HEK293 (cell line): ENCODE data around the gene PLPP7.

Experiments
- CTCF ChIA-PET: fragments of 350-600 bp; formaldehyde crosslinking; extraction: SDS; loops from one replicate; lab custom pipeline; 2021; ENCODE audit warnings: antibody characterized with exemption; lab: Yijun Ruan, JAX
- POLR2A ChIA-PET: fragments of 300-600 bp; formaldehyde crosslinking; extraction: SDS; loops from one replicate; lab custom pipeline; 2020; ENCODE audit warnings: antibody characterized with exemption, inconsistent platforms; lab: Yijun Ruan, JAX
- H3K27ac ChIP-seq: fragments of 200-500 bp; sonication (Bioruptor generic); 2 replicates; pipeline ENCODE4 v1.5.1; 2014; ENCODE audit warnings: low read depth, low read length, control low read depth, inconsistent platforms; ENCODE audit errors: extremely low read depth
- H3K36me3 ChIP-seq, 2 experiments: fragments of 200-500 bp in 1 of 2; sonication (Bioruptor generic) in 1 of 2; 1 replicate in 1 of 2; 2 replicates in 1 of 2; pipeline ENCODE4 v1.5.1; 2014 to 2017; ENCODE audit warnings: inconsistent platforms in 2 of 2, low read length in 2 of 2; ENCODE audit not compliant: control insufficient read depth in 2 of 2, insufficient read depth in 1 of 2
- H3K4me1 ChIP-seq: fragments of 200-500 bp; sonication (Bioruptor generic); 2 replicates; pipeline ENCODE4 v1.5.1; 2014; ENCODE audit warnings: mild to moderate bottlenecking, low read length, inconsistent platforms; ENCODE audit not compliant: control insufficient read depth, insufficient read depth
- H3K4me3 ChIP-seq: 2 replicates; pipeline ENCODE4 v1.5.1; 2011; ENCODE audit warnings: low read depth, mild to moderate bottlenecking, control low read depth, low read length, moderate library complexity
- H3K9me3 ChIP-seq: fragments of 200-500 bp; sonication (Bioruptor generic); 2 replicates; pipeline ENCODE4 v1.5.1; 2014; ENCODE audit warnings: low read depth, low read length, inconsistent platforms; ENCODE audit not compliant: control insufficient read depth, insufficient read depth
- BCL11A ChIP-seq: fragments of 450-650 bp; formaldehyde crosslinking; IDR thresholded peaks from 2 replicates; pipeline ENCODE4 v1.5.1; 2016; ENCODE audit warnings: low read depth, missing biosample characterization, missing genetic modification characterization
- KLF8 ChIP-seq: fragments of 450-650 bp; formaldehyde crosslinking; IDR thresholded peaks from 2 replicates; pipeline ENCODE4 v1.5.1; 2016; ENCODE audit warnings: missing biosample characterization, missing genetic modification characterization
- MZF1 ChIP-seq: fragments of 450-650 bp; formaldehyde crosslinking; IDR thresholded peaks from 2 replicates; pipeline ENCODE4 v1.5.1; 2017; ENCODE audit warnings: missing biosample characterization, missing genetic modification characterization, borderline replicate concordance
- PATZ1 ChIP-seq: fragments of 450-650 bp; formaldehyde crosslinking; IDR thresholded peaks from 2 replicates; pipeline ENCODE4 v1.5.1; 2016; ENCODE audit warnings: missing biosample characterization, missing genetic modification characterization
- PRDM1 ChIP-seq: fragments of 450-650 bp; formaldehyde crosslinking; IDR thresholded peaks from 2 replicates; pipeline ENCODE4; 2016; ENCODE audit warnings: missing biosample characterization, missing genetic modification characterization
- PRDM6 ChIP-seq: fragments of 450-650 bp; formaldehyde crosslinking; IDR thresholded peaks from 2 replicates; pipeline ENCODE4 v1.5.1; 2017; ENCODE audit warnings: missing biosample characterization, missing genetic modification characterization
- SALL2 ChIP-seq: fragments of 450-650 bp; formaldehyde crosslinking; IDR thresholded peaks from 2 replicates; pipeline ENCODE4 v1.5.0; 2017; ENCODE audit warnings: missing biosample characterization, mild to moderate bottlenecking, missing genetic modification characterization, borderline replicate concordance
- SCRT1 ChIP-seq: fragments of 450-650 bp; formaldehyde crosslinking; IDR thresholded peaks from 2 replicates; pipeline ENCODE4 v1.5.1; 2016; ENCODE audit warnings: missing biosample characterization, missing genetic modification characterization, borderline replicate concordance
- SP2 ChIP-seq: fragments of 450-650 bp; formaldehyde crosslinking; IDR thresholded peaks from 2 replicates; pipeline ENCODE4 v1.5.1; 2016; ENCODE audit warnings: missing biosample characterization, missing genetic modification characterization
- ZBTB20 ChIP-seq: fragments of 450-650 bp; formaldehyde crosslinking; IDR thresholded peaks from 2 replicates; pipeline ENCODE4 v1.5.1; 2016; ENCODE audit warnings: missing biosample characterization, missing genetic modification characterization
- ZBTB48 ChIP-seq: fragments of 450-650 bp; formaldehyde crosslinking; IDR thresholded peaks from 2 replicates; pipeline ENCODE4 v1.5.1; 2016; ENCODE audit warnings: missing biosample characterization, missing genetic modification characterization
- ZNF121 ChIP-seq: fragments of 450-650 bp; formaldehyde crosslinking; IDR thresholded peaks from 2 replicates; pipeline ENCODE4 v1.5.1; 2016; ENCODE audit warnings: missing biosample characterization, missing genetic modification characterization
- ZNF18 ChIP-seq: fragments of 450-650 bp; formaldehyde crosslinking; IDR thresholded peaks from 2 replicates; pipeline ENCODE4 v1.5.1; 2016; ENCODE audit warnings: missing biosample characterization, missing genetic modification characterization
- ZNF2 ChIP-seq: fragments of 450-650 bp; formaldehyde crosslinking; IDR thresholded peaks from 2 replicates; pipeline ENCODE4 v1.5.1; 2016; ENCODE audit warnings: missing biosample characterization, missing genetic modification characterization
- ZNF239 ChIP-seq: fragments of 450-650 bp; formaldehyde crosslinking; IDR thresholded peaks from 2 replicates; pipeline ENCODE4 v1.5.1; 2016; ENCODE audit warnings: missing biosample characterization, missing genetic modification characterization
- ZNF394 ChIP-seq: fragments of 450-650 bp; formaldehyde crosslinking; IDR thresholded peaks from 2 replicates; pipeline ENCODE4 v1.5.1; 2016; ENCODE audit warnings: missing biosample characterization, missing genetic modification characterization, mild to moderate bottlenecking, moderate library complexity, borderline replicate concordance
- ZNF600 ChIP-seq: fragments of 450-650 bp; formaldehyde crosslinking; IDR thresholded peaks from 2 replicates; pipeline ENCODE4 v1.5.1; 2016; ENCODE audit warnings: missing biosample characterization, missing genetic modification characterization
- ZNF692 ChIP-seq: fragments of 450-650 bp; formaldehyde crosslinking; IDR thresholded peaks from 2 replicates; pipeline ENCODE4 v1.5.1; 2016; ENCODE audit warnings: missing biosample characterization, missing genetic modification characterization
- ZNF704 ChIP-seq: fragments of 450-650 bp; formaldehyde crosslinking; IDR thresholded peaks from 2 replicates; pipeline ENCODE4 v1.5.1; 2016; ENCODE audit warnings: missing biosample characterization, missing genetic modification characterization
- ZNF843 ChIP-seq: fragments of 450-650 bp; formaldehyde crosslinking; IDR thresholded peaks from 2 replicates; pipeline ENCODE4 v1.5.1; 2016; ENCODE audit warnings: missing biosample characterization, missing genetic modification characterization

The PLPP7 gene

GRCh38 chr9:131348631-131349521 lies 59.4 kb downstream of the PLPP7 start:
- Histone ChIP-seq H3K27ac (no peak overlapping the region), H3K36me3 (no peaks in the 10 kb centered on the region), H3K9me3 (no peaks in the 10 kb centered on the region), H3K4me3 (no peak overlapping the region), H3K4me1 (no peaks in the 10 kb centered on the region)
- POLR2A ChIA-PET = interaction anchor here (0.6 to 3.2 kb wide), 5 partner anchors 24 to 91 kb away, joined by 3 to 36 read pairs (median 6); no protein-coding TSS in a partner anchor
- CTCF ChIA-PET = interaction anchor here (0.6 to 4.3 kb wide), 52 partner anchors 8 to 919 kb away, joined by 3 to 33 read pairs (median 5); partner anchors contain the start of gene PLPP7
- TF ChIP-seq ZNF18 (tag by site-specific recombination) (peak; percentile 13; the same call in 1 of the 2 replicates), ZNF121 (tag by site-specific recombination) (peak; percentile 90), ZNF239 (tag by site-specific recombination) (no peak)

GRCh38 chr9:131349522-131349880 lies 60.0 kb downstream of the PLPP7 start:
- H3K36me3 ChIP-seq = no peaks in the 10 kb centered on the region
- no peaks in the 10 kb centered on the region for H3K9me3 ChIP-seq
- ChIA-PET CTCF (interaction anchor here (0.6 to 4.3 kb wide), 56 partner anchors 9 to 1784 kb away, joined by 3 to 33 read pairs (median 5); partner anchors contain the start of gene PLPP7), POLR2A (interaction anchor here (1.0 to 3.2 kb wide), 6 partner anchors 23 to 132 kb away, joined by 3 to 36 read pairs (median 7); no protein-coding TSS in a partner anchor)
- no peak overlapping the region for H3K27ac ChIP-seq
- no peaks in the 10 kb centered on the region for H3K4me1 ChIP-seq
- no peak overlapping the region for H3K4me3 ChIP-seq
- 0 out of 2 replicates have a peak, but pooled peaks have one; percentile 32 for TF ChIP-seq ZBTB20
- TF ChIP-seq SALL2 = no peak

GRCh38 chr9:131349881-131350563 lies 60.5 kb downstream of the PLPP7 start:
- CTCF ChIA-PET = interaction anchor here (0.6 to 4.3 kb wide), 63 partner anchors 9 to 1783 kb away, joined by 3 to 33 read pairs (median 5); partner anchors contain the start of genes PLPP7 and RAPGEF1
- peak overlapping the region; percentile 29 for H3K4me3 ChIP-seq
- no peaks in the 10 kb centered on the region for H3K4me1 ChIP-seq
- peak; percentile 18; the same call in 1 of the 2 replicates for TF ChIP-seq SP2 (tag by site-specific recombination)
- TF ChIP-seq ZNF600 (tag by site-specific recombination) = peak; percentile 78
- no peak for TF ChIP-seq MZF1 (tag by site-specific recombination)
- TF ChIP-seq ZNF692 (tag by site-specific recombination) = peak; percentile 63
- TF ChIP-seq PRDM1 = no peak
- peak; percentile 80 for TF ChIP-seq ZNF2 (tag by site-specific recombination)
- peak; percentile 40; the same call in 1 of the 2 replicates for TF ChIP-seq ZNF394
- no peak for TF ChIP-seq SCRT1 (tag by site-specific recombination)
- peak; percentile 48 for TF ChIP-seq BCL11A (tag by site-specific recombination)
- TF ChIP-seq PRDM6 (tag by site-specific recombination) = no peak
- TF ChIP-seq PATZ1 (tag by site-specific recombination) = peak; percentile 97
- TF ChIP-seq ZBTB48 = 0 out of 2 replicates have a peak, but pooled peaks have one; percentile 9
- peak; percentile 41; the same call in 1 of the 2 replicates for TF ChIP-seq ZNF843 (tag by site-specific recombination)
- TF ChIP-seq KLF8 = peak; percentile 25; the same call in 1 of the 2 replicates
- TF ChIP-seq ZNF704 (tag by site-specific recombination) = no peak

More at GRCh38 chr9:131349881-131350563, 60.5 kb downstream of the PLPP7 start:
- Histone ChIP-seq H3K36me3 (no peaks in the 10 kb centered on the region), H3K27ac (no peak overlapping the region), H3K9me3 (no peaks in the 10 kb centered on the region)
- POLR2A ChIA-PET = interaction anchor here (1.0 to 3.2 kb wide), 6 partner anchors 23 to 132 kb away, joined by 3 to 36 read pairs (median 7); no protein-coding TSS in a partner anchor
